Measurements from ENCODE around the gene STXBP1. TPM values are rescaled to one million over a fixed set of nuclear protein-coding genes. Genes with fewer than 3 reads are reported as not detected.

STXBP1 gene
- total and polyA plus RNA-seq, 9 of the 15 experiments (the other 6 are each of a cell fraction or from before 2014, with no cell fraction given) = 4.6 to 35.1 (median 9.7) TPM

DNA sequence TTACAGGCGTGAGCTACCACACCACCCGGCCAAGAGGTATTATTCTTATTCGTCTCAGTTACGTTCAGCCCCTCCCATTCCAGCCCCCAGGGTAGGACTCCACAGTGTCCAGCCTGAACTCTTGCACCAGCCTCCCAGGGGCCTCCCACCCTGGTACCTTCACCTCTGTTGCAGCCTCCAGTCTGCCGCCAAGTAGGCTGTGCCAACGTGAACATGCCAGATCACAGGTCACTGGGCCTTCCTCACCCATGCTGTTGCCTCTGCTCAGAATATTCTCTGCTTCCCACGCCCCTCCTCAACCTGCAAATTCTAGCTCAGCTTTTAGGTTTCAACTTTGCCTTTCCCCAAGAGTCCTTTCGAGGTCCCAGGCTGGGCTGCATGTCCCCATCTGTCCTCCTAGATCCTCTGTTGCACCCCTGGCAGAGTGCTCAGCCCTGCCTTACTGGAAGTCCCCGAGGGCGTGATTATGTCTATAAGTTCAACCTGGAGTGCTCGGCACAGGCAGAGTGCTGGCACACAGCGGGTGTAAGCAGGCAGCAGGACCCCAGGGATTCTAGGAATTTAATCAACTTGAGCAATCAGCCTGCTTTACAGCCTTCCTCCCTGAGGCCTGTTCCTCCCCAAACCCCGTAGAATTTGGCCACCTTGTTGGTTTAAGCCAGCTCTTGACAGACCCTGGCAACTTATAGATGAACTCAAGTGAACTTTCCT lies 13.1 kb upstream of the STXBP1 start:
- Histone ChIP-seq H3K36me3 (ENCODE audit: control insufficient read depth, insufficient read depth, low read length) (no peaks in the 10 kb centered on the region), H3K9me1 (ENCODE audit: control insufficient read depth, insufficient read depth, low read length) (no peaks in the 10 kb centered on the region), H3K4me2 (ENCODE audit: insufficient read depth, low read length) (no peak overlapping the region), H3K79me2 (ENCODE audit: control insufficient read depth, insufficient read depth, low read length) (no peaks in the 10 kb centered on the region), H3K9me3 (replicated peaks; ENCODE audit: control insufficient read depth, insufficient read depth, low read depth, low read length) (no peaks in the 10 kb centered on the region), H3K4me3 (no peak overlapping the region), H3K4me1 (replicated peaks in 1 of 2; ENCODE audit: control insufficient read depth in 2 of 2, insufficient read depth in 2 of 2, low read length in 2 of 2) (peaks cover 9% of the 10 kb centered on the region in 2 experiments; a peak in 3 of 5 replicates), H3K27me3 (ENCODE audit: control insufficient read depth in 2 of 2, insufficient read depth in 2 of 2, low read length in 2 of 2) (no peaks in the 10 kb centered on the region), H3K9ac (ENCODE audit: insufficient read depth in 1 of 2, low read depth in 2 of 2, low read length in 2 of 2) (peak overlapping the region in 1 of 2 experiments; percentile 60; a peak in 2 of 4 replicates), H4K20me1 (replicated peaks; ENCODE audit: control insufficient read depth, insufficient read depth, low read length) (no peaks in the 10 kb centered on the region), H3K27ac (ENCODE audit: extremely low read depth, low read depth, low read length) (no peak overlapping the region), H2AFZ (ENCODE audit: low read depth, low read length) (peak overlapping the region; percentile 79)
- intact Hi-C loops (cut with micrococcal nuclease) = loop anchor here (10.0 kb wide), 1 partner anchor 276 kb away; the partner anchor contains the start of gene AK1
- POLR2A ChIA-PET = interaction anchor here (0.7 kb wide), 1 partner anchor 9 kb away, joined by 3 read pairs; no protein-coding TSS in a partner anchor
- in situ Hi-C loops (cut with MboI) = loop anchor here (10.0 kb wide), 2 partner anchors 136 to 276 kb away; partner anchors contain the start of genes AK1 and TOR2A
- 38% methylated on average over 13 of the region's 13 CpGs for WGBS (ENCODE audit: insufficient coverage, low coverage, missing lambda C conversion rate)
- CTCF ChIA-PET (ENCODE audit: low intra/inter-chr PET ratio) = no interaction called here
- no peak for FAIRE-seq
- peak; percentile 34; the same call in 2 of the 3 replicates for ATAC-seq
- BruUV-seq (replicated peaks) = no TSS peak
- no peak for DNase-seq (ENCODE audit: extremely low read depth in 1 of 4, low spot score in 3 of 4)
- TF ChIP-seq ZNF584 (CRISPR knock-in tag; IDR thresholded peaks at IDR 0.05; ENCODE audit: low read depth) (no peak), RNF2 (IDR thresholded peaks at IDR 0.05) (no peak), DPF2 (IDR thresholded peaks at IDR 0.05) (no peak), RFX7 (CRISPR knock-in tag; IDR thresholded peaks at IDR 0.05) (no peak), SIX5 (IDR thresholded peaks at IDR 0.05; ENCODE audit: borderline replicate concordance in 1 of 2, insufficient read depth in 1 of 2, low read depth in 1 of 2, low read length in 2 of 2) (no peak), HNRNPUL1 (IDR thresholded peaks at IDR 0.05; ENCODE audit: low read length) (no peak), POLR2G (IDR thresholded peaks at IDR 0.05; ENCODE audit: low read depth, low read length) (no peak), SRSF1 (IDR thresholded peaks at IDR 0.05; ENCODE audit: low read depth, low read length) (no peak), NBN (IDR thresholded peaks at IDR 0.05; ENCODE audit: low read depth) (no peak), POLR3A (IDR thresholded peaks at IDR 0.05; ENCODE audit: borderline replicate concordance, extremely low read depth, insufficient read depth, insufficient read length) (no peak)
- TF ChIP-seq, protein P1, sequence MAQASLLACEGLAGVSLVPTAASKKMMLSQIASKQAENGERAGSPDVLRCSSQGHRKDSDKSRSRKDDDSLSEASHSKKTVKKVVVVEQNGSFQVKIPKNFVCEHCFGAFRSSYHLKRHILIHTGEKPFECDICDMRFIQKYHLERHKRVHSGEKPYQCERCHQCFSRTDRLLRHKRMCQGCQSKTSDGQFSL (CRISPR knock-in tag; IDR thresholded peaks at IDR 0.05) = no peak
- TF ChIP-seq, protein P1 (tag; IDR thresholded peaks at IDR 0.05) = no peak
- TF ChIP-seq, protein P2, sequence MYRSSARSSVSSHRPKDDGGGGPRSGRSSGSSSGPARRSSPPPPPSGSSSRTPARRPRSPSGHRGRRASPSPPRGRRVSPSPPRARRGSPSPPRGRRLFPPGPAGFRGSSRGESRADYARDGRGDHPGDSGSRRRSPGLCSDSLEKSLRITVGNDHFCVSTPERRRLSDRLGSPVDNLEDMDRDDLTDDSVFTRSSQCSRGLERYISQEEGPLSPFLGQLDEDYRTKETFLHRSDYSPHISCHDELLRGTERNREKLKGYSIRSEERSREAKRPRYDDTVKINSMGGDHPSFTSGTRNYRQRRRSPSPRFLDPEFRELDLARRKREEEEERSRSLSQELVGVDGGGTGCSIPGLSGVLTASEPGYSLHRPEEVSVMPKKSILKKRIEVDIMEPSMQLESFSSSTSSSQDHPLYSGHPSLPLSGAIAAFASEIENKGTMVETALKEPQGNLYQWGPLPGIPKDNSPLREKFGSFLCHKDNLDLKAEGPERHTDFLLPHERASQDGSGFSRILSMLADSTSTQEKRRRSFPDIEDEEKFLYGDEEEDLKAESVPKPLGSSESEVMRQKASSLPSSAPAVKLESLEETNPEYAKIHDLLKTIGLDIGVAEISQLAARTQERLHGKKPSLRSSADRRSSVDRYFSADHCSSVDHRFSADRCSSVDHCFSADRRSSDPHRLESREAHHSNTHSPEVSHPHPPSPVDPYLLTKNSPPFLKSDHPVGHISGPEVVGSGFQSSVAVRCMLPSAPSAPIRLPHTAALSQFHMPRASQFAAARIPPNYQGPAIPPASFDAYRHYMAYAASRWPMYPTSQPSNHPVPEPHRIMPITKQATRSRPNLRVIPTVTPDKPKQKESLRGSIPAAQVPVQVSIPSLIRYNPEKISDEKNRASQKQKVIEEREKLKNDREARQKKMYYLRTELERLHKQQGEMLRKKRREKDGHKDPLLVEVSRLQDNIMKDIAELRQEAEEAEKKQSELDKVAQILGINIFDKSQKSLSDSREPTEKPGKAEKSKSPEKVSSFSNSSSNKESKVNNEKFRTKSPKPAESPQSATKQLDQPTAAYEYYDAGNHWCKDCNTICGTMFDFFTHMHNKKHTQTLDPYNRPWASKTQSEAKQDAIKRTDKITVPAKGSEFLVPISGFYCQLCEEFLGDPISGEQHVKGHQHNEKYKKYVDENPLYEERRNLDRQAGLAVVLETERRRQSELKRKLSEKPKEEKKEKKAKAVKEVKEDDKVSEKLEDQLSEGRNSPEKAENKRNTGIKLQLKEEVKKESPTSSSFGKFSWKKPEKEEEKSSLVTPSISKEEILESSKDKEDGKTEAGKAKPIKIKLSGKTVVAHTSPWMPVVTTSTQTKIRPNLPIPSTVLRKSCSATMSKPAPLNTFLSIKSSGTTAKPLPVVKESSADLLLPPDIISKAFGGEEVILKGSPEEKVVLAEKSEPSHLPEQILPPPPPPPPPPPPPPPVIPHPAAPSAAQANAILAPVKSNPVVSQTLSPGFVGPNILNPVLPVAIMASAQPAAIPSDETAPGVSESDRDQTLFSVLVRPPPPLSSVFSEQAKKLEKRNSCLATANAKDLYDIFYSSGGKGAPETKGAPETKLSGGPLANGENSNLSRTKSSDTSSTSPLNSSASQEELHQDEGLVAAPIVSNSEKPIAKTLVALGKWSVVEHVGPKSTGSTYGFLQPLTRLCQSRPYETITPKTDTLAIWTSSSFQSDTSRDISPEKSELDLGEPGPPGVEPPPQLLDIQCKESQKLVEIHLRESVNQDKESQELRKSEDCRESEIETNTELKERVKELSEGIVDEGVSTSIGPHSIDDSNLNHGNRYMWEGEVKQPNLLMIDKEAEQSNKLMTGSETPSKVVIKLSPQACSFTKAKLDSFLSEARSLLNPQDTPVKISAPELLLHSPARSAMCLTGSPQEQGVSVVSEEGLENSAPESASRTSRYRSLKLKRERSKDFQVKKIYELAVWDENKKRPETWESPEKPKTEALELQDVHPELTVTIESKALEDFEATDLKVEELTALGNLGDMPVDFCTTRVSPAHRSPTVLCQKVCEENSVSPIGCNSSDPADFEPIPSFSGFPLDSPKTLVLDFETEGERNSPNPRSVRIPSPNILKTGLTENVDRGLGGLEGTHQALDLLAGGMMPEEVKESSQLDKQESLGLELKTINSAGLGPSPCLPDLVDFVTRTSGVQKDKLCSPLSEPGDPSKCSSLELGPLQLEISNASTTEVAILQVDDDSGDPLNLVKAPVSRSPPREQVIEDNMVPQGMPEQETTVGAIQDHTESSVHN (IDR thresholded peaks at IDR 0.05; ENCODE audit: borderline replicate concordance in 1 of 2, low read depth in 1 of 2) = no peak

All from K562 (cell line).